ENCODE data around the gene DPEP2NB.

DNA sequence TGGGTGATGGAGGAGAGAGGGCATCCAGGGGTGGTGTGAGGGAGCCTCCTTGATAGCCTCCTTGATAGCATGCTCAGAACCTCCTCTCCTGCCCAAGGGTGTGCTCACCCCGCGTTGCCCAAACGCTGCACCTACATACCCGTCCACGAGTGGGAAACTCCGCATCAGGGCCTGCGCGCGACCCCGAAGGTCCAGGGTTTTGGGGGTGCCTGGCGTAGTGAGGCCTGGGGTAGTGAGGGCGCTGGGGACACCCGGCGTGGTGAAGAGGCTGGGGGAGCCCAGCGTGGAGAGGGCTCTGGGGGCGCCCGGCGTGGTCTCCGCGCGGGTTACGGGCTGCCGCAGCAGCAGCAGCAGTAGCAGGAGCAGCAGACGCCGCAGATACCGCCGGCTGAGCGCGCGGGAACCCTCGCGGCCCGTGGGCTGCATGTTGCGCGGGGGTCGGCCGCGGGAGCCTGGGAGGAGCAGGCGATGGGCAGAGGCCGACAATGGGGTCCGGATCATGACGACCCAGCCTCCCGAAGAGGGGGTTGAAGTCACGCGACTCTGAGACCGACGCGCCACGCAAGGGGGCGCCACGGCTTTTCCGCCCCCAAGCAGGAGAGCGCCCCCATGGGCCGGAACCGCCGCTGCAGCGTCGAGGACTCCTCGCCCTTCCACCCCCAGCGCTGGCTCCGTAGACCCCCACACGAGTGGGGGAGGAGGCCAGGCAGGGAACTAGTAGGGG lies 35.6 kb downstream of the DPEP2NB start, which contains the start of gene DPEP3:
- TF ChIP-seq, protein P1, sequence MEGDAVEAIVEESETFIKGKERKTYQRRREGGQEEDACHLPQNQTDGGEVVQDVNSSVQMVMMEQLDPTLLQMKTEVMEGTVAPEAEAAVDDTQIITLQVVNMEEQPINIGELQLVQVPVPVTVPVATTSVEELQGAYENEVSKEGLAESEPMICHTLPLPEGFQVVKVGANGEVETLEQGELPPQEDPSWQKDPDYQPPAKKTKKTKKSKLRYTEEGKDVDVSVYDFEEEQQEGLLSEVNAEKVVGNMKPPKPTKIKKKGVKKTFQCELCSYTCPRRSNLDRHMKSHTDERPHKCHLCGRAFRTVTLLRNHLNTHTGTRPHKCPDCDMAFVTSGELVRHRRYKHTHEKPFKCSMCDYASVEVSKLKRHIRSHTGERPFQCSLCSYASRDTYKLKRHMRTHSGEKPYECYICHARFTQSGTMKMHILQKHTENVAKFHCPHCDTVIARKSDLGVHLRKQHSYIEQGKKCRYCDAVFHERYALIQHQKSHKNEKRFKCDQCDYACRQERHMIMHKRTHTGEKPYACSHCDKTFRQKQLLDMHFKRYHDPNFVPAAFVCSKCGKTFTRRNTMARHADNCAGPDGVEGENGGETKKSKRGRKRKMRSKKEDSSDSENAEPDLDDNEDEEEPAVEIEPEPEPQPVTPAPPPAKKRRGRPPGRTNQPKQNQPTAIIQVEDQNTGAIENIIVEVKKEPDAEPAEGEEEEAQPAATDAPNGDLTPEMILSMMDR (IDR thresholded peaks at IDR 0.05): no peak
- no peak for TF ChIP-seq POLR2A (IDR thresholded peaks at IDR 0.05)

Data from esophagus squamous epithelium (tissue), 4 donors.